ENCODE data around the gene AGBL1. TPM values are rescaled to one million over a fixed set of nuclear protein-coding genes. Genes with fewer than 3 reads are reported as not detected.

The AGBL1 gene
- polyA plus RNA-seq, 1 experiment = not detected

GRCh38 chr15:86571873-86572272 lies 492.2 kb downstream of the AGBL1 start:
- ChIA-PET CTCF (no interaction called here), POLR2A (no interaction called here)
- no peaks in the 10 kb centered on the region for H3K27me3 ChIP-seq (ENCODE audit: control insufficient read depth, insufficient read depth, low read length)
- H3K4me3 ChIP-seq (ENCODE audit: low read depth, low read length) = no peak overlapping the region
- H3K9me3 ChIP-seq (ENCODE audit: control insufficient read depth, insufficient read depth, low read length) = peaks cover 27% of the 10 kb centered on the region
- H3K27ac ChIP-seq (ENCODE audit: low read depth, low read length) = no peak overlapping the region
- no peak for DNase-seq (ENCODE audit: low read depth, low spot score)
- TF ChIP-seq CTCF (IDR thresholded peaks at IDR 0.05; ENCODE audit: low read depth, low read length) = no peak

- H3K4me3 ChIP-seq (ENCODE audit: low read depth, low read length) = no peak overlapping the region
- peaks cover 28% of the 10 kb centered on the region for H3K9me3 ChIP-seq (ENCODE audit: control insufficient read depth, insufficient read depth, low read length)
- ChIA-PET POLR2A (no interaction called here), CTCF (no interaction called here)
- no peak overlapping the region for H3K27ac ChIP-seq (ENCODE audit: low read depth, low read length)
- DNase-seq (ENCODE audit: low read depth, low spot score) = no peak
- TF ChIP-seq CTCF (IDR thresholded peaks at IDR 0.05; ENCODE audit: low read depth, low read length) = no peak
- no peaks in the 10 kb centered on the region for H3K27me3 ChIP-seq (ENCODE audit: control insufficient read depth, insufficient read depth, low read length)
Observed at GRCh38 chr15:86572368-86572841, 492.7 kb downstream of the AGBL1 start.

GRCh38 chr15:86573476-86573875 lies 493.8 kb downstream of the AGBL1 start:
- POLR2A ChIA-PET = no interaction called here

GRCh38 chr15:86588413-86588812 lies 508.7 kb downstream of the AGBL1 start:
- H3K9me3 ChIP-seq (ENCODE audit: control insufficient read depth, insufficient read depth, low read length) = peaks cover 3% of the 10 kb centered on the region; the same call in 1 of the 2 replicates
- ChIA-PET POLR2A (no interaction called here), CTCF (no interaction called here)
- no peak overlapping the region for H3K27ac ChIP-seq (ENCODE audit: low read depth, low read length)
- H3K27me3 ChIP-seq (ENCODE audit: control insufficient read depth, insufficient read depth, low read length) = no peaks in the 10 kb centered on the region
- TF ChIP-seq CTCF (IDR thresholded peaks at IDR 0.05; ENCODE audit: low read depth, low read length) = no peak
- no peak overlapping the region for H3K4me3 ChIP-seq (ENCODE audit: low read depth, low read length)
- DNase-seq (ENCODE audit: low read depth, low spot score) = no peak

More at GRCh38 chr15:86573476-86573875, 493.8 kb downstream of the AGBL1 start:
- Histone ChIP-seq H3K27me3 (ENCODE audit: control insufficient read depth, insufficient read depth, low read length) (no peaks in the 10 kb centered on the region), H3K4me3 (ENCODE audit: low read depth, low read length) (no peak overlapping the region), H3K9me3 (ENCODE audit: control insufficient read depth, insufficient read depth, low read length) (peaks cover 30% of the 10 kb centered on the region), H3K27ac (ENCODE audit: low read depth, low read length) (no peak overlapping the region)
- CTCF ChIA-PET = no interaction called here
- DNase-seq (ENCODE audit: low read depth, low spot score) = no peak
- TF ChIP-seq CTCF (IDR thresholded peaks at IDR 0.05; ENCODE audit: low read depth, low read length) = no peak

GRCh38 chr15:86590461-86590860 lies 510.8 kb downstream of the AGBL1 start:
- Histone ChIP-seq H3K27ac (ENCODE audit: low read depth, low read length) (no peak overlapping the region), H3K4me3 (ENCODE audit: low read depth, low read length) (no peak overlapping the region), H3K27me3 (ENCODE audit: control insufficient read depth, insufficient read depth, low read length) (no peaks in the 10 kb centered on the region), H3K9me3 (ENCODE audit: control insufficient read depth, insufficient read depth, low read length) (peaks cover 3% of the 10 kb centered on the region; the same call in 1 of the 2 replicates)
- DNase-seq (ENCODE audit: low read depth, low spot score) = no peak
- TF ChIP-seq CTCF (IDR thresholded peaks at IDR 0.05; ENCODE audit: low read depth, low read length) = no peak
- ChIA-PET CTCF (no interaction called here), POLR2A (no interaction called here)
